GM12801 (cell line): ENCODE results near the gene ANKRD13D.

Source experiments
- CTCF ChIP-seq: IDR thresholded peaks from one replicate; pipeline ENCODE4 v1.5.1; 2011; ENCODE audit warnings: control low read depth; ENCODE audit not compliant: insufficient read length; ENCODE audit errors: extremely low read depth

ANKRD13D gene

GRCh38 chr11:67298786-67299185, 9.7 kb downstream of the ANKRD13D start:
- no peak for TF ChIP-seq CTCF

GRCh38 chr11:67299471-67300191, 10.5 kb downstream of the ANKRD13D start:
- no peak for TF ChIP-seq CTCF

- no peak for TF ChIP-seq CTCF
Measured at GRCh38 chr11:67300256-67300755, 11.2 kb downstream of the ANKRD13D start.

GRCh38 chr11:67300756-67301312, 11.7 kb downstream of the ANKRD13D start:
- TF ChIP-seq CTCF, result no peak

- TF ChIP-seq CTCF, result no peak
Measured at GRCh38 chr11:67301313-67301921, 12.3 kb downstream of the ANKRD13D start.

- TF ChIP-seq CTCF, result no peak
Measured at GRCh38 chr11:67301951-67302516, 12.9 kb downstream of the ANKRD13D start.

- TF ChIP-seq CTCF, result no peak
Measured at GRCh38 chr11:67302571-67303131, 13.5 kb downstream of the ANKRD13D start.
